AML-193 (cell line): ENCODE measurements around the gene LYZL6.
"Not testable (repeated sequence)": the region's sequence is repeated elsewhere in the genome, so short reads cannot be mapped to it uniquely, and the experiment has no call there.

Experiments used
- DNase-seq, 2 experiments: peaks; one replicate each; lab custom pipeline; 2025; lab: John Stamatoyannopoulos, UW

Gene LYZL6

DNA sequence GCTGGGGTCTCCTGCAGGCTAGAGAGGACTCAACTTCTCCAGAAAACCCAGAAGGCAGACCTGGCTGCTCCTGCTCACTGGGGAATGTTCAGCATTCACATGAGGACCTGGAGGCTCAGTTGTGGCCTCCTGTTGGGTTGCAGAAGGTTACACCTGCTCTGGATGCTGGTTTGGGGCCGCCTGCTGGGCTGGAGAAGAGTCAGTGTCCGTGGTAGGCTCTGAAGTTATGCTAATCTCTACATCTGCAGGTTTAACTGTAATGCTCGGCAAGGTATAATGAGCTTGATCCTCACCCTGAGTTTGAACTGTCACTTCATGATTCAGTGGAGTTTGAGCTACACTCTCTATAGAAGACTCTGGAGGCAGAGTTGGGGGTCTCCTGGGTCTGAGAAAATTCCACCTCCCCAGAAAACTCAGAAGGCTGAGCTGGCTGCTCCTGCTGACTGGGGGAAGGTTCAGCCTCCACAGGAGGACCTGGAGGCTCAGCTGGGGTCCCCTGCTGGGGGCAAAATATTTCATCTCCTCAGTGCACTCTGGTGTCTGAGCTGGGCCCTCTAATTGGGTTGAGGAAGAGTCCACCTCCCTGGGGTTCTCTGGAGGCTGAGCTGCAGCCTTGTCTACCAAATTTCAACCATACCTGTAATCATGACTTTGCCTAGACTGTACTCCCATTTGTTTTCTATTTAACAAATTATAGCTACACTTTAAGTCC, 36.4 kb downstream of the LYZL6 start:
- no peak for DNase-seq

DNA sequence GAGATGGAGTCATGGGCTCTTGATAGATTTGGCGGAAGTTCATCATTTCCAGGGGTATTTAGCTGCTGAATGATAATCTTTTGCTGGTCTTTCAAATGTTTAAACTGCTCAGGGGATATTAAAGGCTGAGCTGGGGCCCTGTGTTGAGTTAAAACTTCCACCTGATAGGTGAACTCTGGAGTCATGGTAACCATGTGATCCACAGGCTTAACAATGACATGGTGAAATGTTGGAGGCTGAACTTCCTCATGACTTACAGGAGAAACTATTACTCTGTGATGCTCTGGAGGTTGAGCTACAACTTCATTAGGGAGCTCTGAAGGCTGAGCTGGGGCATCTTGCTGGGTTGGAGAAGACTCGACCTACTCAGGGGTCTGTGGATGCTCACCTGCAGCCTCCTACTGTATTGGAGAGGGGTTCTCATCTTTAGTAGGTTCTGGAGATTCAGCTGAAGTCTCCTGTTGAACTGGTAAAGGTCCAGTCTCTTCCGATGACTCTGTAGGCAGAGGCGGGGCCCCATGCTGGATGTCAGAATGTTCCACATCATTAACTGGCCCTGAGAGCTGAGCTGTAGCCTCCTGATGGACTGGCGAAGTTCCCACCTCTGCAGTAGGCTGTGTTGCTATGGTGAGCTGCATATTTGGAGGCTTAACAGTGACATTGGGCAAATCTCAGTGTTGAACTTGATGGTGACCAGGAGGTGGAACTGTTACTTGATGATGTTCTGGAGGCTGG, 37.2 kb downstream of the LYZL6 start:
- no peak for DNase-seq

DNA sequence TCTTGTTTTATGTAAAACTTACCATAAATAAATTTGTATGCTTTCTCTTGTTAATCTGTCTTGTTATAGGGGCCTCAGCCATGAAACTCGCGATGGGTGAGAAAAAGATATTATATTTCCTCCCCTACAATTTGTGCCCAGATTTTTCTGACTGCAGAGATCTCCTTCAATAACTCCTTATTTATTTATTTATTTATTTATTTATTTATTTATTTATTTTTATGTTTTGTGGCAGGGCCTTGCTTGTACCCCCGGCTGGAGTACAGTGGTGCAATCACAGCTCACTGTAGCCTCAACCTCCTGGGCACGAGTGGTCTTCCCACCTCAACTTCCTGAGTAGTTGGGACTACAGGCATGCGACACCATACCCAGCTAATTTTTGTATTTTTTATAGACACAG, 40.1 kb downstream of the LYZL6 start:
- no peak for DNase-seq

DNA sequence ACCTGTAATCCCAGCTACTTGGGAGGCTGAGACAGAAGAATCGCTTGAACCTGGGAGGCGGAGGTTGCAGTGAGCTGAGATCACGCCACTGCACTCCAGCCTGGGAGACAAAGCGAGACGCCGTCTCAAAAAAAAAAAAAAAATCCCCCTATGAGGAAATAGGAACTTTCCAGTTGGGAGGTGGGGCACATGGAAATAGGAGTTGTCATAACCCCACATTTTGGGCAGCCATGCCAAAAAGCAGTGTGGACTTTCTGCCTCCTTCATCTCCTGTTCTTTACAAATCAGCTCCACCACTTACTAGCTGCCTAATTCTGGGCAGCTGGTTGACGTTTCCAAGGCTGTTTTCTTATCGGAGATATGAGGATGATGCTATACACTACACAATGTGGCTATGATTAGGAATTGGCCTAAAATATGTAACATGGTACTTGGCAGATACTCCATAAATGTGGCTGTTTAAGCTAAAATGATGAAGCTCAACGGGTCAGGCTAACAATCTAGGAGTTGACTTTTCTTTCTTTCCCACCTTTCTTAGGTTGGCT, 41.8 kb downstream of the LYZL6 start:
- no peak for DNase-seq

DNA sequence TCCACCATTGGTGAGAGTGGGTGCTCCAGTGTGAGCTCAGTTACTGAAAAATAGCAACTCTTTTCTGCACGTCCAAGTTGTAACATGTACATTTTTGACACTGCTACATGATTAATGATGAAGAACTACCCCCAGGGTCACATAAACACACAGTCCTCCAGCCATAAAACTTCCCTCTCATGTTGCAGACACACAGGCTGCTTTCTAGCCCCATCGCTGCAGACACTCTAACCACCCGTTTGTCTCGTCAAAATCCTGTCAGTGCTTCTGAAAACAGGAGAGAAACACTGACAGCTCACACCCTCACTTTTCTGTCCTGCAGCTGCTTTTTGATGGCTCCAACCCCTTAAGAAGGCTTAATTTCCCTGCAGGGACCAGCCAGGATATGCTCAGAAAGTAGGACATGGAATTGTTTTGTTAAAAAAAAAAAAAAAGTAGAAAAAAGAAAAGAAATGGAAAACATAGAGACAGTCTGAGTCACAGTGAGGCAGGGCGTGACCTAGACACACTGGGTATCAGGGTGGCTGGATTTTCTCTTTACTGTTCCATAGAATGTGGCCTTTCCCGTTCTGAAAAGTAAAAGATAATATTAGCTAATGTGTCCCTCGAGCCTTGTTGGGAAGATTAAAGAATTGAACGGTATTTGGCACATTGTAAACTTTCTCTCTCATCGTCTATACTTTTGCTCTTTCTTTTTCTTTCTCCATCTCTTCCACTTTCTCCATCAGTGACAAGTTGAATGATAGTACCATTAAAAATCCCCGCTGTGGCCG, 42.6 kb downstream of the LYZL6 start:
- DNase-seq: no peak

DNA sequence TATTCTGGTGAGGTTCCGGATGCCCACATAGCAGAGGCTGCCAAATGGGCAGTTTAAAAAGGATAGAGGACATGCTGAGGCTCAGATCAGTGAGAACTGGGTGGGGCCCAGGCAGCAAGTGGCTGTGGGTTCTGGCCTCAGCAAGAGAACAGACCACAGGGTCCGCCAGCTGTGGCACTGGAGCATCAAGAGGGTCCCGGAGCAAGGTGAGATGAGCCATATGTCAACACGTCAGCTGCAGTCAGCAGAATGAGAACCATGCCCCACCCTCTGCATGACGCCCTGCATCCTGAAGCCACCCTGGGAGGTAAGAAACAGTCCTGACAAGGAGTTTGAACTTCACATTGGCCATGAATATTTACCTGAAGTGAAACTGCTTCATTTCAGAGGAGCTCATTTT, 43.2 kb downstream of the LYZL6 start:
- DNase-seq: no peak

DNA sequence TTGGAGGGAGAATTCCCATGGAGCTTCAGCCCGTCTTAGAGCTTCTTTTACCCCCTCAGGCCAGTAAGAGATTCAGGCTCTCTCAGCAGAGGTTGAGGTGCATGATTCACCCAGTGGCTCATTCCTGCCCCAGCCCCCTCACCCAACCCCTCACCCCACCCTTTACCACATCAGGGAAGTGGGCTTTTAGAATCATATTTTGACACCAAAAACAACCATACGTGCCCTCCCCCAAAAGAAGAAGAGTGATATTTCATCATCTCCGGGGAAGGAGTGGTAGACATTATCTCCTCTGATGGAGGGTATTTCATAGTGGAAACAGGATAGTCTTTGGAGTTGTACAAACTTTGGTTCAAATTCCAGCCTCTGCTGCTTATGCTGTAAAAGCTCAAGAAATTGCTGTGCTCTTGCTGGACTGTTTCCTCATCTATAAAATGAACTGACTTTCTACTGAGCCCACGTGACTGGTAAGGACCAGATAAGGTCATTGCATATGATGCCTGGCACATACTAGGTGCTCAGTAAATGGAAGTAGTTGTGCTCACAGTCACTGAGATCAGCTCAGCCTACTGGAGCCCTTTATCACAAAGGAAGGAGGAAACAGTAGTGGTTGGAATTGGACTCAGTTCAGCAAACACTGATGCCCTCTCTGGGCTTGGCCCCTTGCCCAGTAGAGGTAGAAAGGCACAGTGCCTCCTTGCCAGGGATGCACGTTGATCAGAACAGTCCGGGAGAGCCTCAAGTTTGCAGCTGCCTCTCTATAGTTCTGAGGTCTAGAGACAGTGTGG, 45.0 kb downstream of the LYZL6 start:
- peak; percentile 69 to 84 for DNase-seq

DNA sequence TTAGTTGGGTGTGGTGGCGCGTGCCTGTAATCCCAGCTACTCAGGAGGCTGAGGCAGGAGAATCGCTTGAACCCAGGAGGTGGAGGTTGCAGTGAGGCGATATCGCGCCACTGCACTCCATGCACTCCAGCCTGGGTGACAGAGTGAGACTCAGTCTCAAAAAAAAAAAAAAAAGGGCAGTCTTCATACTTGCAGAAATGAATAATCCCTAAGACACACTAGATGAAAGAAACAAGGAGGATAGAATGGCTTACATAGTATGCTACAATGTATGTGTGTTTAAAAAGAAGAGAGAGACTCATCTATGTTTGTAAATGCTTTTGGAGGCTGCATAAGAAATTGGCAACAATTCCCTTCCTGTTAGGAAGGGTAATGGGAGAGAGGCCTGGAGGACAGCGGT, 45.7 kb downstream of the LYZL6 start:
- not testable (repeated sequence) for DNase-seq

DNA sequence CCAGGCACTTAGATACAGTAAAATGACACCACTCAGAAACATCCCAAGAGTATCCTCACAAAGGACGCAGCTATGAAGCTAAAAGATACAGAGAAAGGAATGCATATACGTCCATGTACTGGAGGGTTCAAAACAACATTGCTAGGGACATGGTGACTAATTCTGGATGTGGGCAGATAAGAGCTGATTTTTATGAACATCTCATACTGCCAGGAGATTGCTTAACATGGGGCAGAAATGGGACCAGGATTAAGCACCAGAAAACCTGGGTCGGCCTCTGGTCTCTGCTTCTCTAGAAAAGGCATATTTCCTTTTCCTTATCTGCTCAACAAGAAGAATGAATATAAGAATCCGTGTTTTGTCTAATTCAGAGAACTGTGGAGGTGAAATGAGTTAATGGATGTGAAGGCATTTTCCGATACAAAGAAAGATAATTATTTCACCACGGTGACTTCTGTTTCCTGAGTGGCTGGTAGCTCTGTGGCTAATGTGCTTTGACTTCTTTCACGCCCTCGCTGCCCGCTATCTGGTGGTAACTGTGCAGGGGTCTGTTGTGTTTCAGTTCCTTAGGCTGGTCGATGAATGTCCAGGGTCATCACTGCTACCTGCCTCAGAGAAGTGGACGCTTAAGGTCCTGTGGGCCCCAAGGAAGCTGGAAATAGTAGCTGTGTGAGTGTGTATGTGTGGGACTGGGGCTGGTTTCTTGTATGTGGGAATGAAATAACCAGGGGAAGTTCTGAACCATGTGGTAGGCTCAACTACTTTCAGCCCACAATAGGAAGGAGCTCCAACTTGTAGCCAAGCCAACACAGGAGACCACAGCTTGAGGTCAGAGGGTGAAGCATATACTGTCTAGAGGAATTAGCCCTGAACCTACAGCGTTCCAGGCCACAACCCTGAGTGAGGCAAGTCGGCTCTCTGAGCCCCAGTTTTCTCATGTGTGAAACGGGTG, 47.6 kb downstream of the LYZL6 start:
- DNase-seq: peak; percentile 98 to 99

DNA sequence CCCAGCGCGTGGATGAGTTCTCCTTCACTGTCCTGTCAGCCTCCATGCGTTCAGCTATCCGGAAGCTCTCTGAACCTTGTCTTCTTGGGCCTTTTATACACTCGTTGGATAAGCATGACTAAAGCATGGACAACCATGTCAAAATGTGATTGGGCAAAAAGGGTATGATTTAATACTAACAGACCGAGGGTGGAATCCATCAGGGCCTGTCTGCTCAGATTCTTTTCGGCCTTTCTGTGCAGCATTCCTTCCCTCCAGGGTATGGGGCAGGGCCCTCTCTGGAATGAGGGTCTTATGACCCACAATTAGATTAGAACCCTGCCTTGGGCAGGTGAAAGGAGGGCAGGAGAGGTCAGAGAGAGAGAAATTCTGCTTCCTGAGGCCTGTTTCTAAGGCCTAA, 49.3 kb downstream of the LYZL6 start:
- DNase-seq: no peak

DNA sequence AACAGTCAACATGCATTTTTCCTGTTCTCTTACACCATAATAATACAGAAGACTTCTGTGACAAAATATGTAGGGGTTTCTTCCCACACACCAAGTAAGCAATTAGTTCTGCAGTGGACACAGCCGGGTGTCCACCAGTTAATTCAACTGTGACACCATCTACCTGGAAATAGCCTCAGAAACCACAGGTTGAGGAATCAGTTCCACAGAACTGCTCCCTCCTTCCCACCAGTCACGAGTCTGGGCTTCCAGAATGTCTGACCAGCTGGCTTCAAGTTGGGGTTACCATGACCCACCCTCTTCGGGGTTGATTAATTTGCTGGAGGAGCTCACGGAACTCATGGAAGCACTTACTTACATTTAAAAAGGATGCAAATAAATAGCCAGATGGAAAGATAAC, 49.8 kb downstream of the LYZL6 start:
- DNase-seq: no peak

DNA sequence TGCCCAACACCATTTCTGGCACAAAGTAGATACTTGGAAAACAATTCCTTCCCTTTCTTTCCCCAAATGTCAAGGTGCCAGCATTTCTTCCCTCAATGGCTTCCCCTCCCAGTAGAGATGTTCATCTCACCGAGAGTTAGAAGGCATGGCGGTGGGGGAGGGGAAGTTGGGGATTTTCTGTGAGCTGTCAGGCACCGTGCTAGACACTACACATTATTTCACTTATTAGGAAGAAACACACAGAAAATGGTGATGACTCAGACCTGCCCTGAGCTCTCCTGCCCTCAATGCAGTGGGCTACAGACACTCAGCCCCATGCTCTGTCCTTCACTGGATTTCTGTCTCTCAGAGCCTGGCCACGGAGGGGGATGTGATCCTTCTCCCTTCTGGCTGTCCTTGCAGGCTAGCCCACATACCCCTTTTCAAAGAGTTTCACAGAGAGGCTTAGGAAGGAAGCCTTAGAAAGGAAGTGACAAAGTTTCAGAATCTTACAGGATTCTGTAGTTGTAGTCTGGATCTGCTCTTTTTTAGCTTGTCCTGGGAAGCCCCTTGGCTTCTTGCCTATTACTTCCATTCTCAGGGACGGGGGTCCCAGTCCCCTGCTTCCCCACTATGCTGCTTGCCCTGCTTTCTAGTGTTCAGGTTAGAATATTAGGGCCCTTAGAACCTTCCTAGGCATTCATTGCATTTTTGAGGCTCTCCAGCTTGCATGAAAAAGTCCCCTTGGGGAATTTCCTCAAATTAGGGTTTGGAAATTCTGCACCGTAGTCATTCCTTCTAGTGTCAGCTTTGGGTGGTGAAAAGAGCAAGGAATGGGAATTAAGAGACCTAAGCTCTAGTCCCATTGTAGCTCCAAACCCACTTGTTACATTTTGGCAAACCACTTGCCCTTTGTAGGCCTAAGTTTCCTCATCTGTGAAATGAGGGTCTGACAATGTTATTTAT, 51.1 kb downstream of the LYZL6 start:
- DNase-seq: no peak

DNA sequence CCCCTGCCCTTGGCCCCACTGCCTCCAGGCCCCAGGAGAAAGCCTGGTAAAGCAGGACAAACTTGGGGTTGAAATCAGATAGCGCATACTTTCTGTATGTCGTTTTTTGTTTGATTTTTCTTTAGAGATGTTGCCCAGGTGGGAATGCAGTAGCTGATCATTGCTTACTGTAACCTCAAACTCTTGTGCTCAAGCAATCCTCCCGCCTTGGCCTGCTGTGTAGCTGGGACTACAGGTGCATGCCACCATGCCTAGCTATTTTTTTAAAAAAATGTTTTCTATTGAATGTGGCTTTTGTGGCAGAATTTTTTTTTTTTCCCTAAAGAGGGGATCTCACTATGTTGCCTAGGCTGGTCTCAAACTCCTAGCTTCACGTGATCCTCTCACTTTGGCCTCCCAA, 52.2 kb downstream of the LYZL6 start:
- no peak for DNase-seq

DNA sequence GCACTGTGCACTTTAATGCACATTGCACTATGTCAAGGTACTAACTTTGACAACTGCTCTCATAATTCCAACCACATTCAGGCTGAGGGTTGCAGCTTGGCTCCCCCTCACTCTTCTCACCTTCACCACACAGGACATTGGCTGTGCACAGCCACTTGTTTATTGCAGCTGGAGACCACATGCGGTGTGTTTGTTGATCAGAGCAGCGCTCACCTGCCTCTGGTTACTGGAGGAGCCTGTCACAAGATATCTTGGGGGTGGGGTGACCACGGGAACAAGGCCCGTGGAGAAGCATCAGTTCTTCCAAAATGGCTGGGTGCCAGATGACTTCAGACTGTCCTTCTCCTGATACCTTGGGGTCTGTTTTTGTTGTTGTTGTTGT, 52.7 kb downstream of the LYZL6 start:
- DNase-seq: no peak

DNA sequence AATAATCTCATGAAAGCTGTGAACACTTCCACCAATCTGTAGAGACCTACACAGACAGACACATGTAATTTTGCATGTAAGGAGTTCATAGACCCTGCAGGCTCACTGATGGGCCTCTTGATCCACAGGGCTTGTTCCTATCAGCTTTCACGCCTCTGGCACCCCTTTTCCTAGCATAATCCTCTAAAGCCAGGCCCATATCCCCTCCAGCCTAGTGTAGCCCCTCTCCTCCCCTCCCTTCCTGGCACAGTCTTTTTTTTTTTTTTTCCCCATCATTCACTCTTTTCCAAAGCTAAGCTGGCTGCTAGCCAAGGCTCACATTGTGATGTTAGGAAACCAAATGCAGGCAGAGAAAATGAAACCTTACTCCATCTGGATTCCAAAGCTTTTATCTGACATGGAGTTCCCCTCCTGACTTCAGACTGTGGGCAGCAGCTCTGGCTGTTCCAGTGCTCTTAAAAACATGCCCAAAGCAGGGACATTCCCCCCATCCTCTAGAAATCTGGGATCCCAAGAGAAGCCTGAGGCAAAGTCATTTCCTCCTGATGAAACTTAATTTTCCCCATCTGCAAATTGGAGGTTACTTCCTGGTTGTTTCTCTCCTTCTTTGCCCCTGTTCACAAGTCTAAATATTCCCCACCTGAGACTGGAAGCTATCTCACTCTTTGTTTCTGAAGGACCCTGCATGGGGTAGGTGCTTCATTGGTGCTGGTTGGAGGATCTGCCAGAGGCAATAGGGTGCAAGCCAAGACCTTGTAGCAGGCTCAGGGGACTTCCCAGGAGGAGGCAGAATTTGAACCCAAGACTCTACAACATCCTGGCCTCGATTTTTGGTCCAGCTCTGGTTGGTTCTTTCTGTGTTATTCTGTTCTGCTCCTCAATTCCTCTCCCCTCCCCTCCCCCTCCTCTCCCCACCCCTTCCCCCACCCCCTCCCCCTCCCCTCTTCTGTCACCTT, 53.4 kb downstream of the LYZL6 start:
- DNase-seq: no peak

DNA sequence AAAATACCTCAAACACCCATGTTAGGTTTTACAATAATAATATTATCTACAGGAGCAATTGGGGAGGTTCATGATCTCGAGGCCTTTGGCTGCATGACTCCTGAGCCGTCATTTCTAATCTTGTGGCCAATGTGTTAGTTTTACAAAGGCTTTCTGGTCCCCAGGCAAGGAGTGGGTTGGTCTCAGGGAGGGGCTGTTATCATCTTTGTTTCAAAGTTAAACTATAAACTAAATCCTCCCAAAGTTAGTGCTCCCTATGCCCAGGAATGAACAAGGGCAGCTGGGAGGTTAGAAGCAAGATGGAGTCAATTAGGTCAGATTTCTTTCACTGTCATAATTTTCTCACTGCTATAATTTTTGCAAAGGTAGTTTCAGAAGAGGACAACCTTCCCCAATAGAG, 54.3 kb downstream of the LYZL6 start:
- no peak for DNase-seq
